ENCODE measurements around the gene ZGLP1. TPM values are rescaled to one million over a fixed set of nuclear protein-coding genes. Genes with fewer than 3 reads are reported as not detected.

The ZGLP1 gene
- total and polyA plus RNA-seq, 8 donors = 2.8 to 11.9 (median 6.9) TPM

DNA sequence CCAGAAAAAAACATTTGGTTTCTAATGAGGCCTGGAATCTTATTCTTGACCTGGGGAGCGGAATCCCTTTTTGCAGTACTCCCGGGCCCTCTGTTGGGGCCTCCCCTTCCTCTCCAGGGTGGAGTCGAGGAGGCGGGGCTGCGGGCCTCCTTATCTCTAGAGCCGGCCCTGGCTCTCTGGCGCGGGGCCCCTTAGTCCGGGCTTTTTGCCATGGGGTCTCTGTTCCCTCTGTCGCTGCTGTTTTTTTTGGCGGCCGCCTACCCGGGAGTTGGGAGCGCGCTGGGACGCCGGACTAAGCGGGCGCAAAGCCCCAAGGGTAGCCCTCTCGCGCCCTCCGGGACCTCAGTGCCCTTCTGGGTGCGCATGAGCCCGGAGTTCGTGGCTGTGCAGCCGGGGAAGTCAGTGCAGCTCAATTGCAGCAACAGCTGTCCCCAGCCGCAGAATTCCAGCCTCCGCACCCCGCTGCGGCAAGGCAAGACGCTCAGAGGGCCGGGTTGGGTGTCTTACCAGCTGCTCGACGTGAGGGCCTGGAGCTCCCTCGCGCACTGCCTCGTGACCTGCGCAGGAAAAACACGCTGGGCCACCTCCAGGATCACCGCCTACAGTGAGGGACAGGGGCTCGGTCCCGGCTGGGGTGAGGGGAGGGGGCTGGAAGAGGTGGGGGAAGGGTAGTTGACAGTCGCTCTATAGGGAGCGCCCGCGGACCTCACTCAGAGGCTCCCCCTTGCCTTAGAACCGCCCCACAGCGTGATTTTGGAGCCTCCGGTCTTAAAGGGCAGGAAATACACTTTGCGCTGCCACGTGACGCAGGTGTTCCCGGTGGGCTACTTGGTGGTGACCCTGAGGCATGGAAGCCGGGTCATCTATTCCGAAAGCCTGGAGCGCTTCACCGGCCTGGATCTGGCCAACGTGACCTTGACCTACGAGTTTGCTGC is 22.5 kb downstream of the ZGLP1 start, which contains the start of gene ICAM4:
ICAM4 (plus strand) TSS at position 153 of the 935 bp plus-strand sequence; CDS start at position 211, 58 bp downstream.
- DNase-seq (peak; percentile 85 to 96 (median 90)), ATAC-seq (peak; percentile 51)
- peak within 1 kb of the TSS; percentile 64 to 77 for H3K27ac ChIP-seq
- H3K4me1 ChIP-seq = peaks cover 47 to 99% of the 10 kb centered on the region in 2 donors
- no peaks in the 10 kb centered on the region for H3K9me3 ChIP-seq
- TF ChIP-seq, protein P1, sequence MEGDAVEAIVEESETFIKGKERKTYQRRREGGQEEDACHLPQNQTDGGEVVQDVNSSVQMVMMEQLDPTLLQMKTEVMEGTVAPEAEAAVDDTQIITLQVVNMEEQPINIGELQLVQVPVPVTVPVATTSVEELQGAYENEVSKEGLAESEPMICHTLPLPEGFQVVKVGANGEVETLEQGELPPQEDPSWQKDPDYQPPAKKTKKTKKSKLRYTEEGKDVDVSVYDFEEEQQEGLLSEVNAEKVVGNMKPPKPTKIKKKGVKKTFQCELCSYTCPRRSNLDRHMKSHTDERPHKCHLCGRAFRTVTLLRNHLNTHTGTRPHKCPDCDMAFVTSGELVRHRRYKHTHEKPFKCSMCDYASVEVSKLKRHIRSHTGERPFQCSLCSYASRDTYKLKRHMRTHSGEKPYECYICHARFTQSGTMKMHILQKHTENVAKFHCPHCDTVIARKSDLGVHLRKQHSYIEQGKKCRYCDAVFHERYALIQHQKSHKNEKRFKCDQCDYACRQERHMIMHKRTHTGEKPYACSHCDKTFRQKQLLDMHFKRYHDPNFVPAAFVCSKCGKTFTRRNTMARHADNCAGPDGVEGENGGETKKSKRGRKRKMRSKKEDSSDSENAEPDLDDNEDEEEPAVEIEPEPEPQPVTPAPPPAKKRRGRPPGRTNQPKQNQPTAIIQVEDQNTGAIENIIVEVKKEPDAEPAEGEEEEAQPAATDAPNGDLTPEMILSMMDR (IDR thresholded peaks at IDR 0.05) = no peak
- peaks cover 0 to 43% of the 10 kb centered on the region in 2 donors for H3K36me3 ChIP-seq
- peaks cover 9 to 49% of the 10 kb centered on the region in 2 donors for H3K27me3 ChIP-seq
- intact Hi-C loops (cut with DNase I) = no loop called here
- peak within 1 kb of the TSS in 1 of 2 donors; percentile 29 for H3K4me3 ChIP-seq

- Histone ChIP-seq H3K36me3 (peaks cover 0 to 59% of the 10 kb centered on the region in 2 donors), H3K9me3 (no peaks in the 10 kb centered on the region), H3K27ac (peak overlapping the region; percentile 64 to 77), H3K4me1 (peaks cover 32 to 95% of the 10 kb centered on the region in 2 donors), H3K27me3 (peaks cover 0 to 32% of the 10 kb centered on the region in 2 donors), H3K4me3 (no peak overlapping the region)
- DNase-seq (no peak), ATAC-seq (no peak)
- intact Hi-C loops (cut with DNase I) = no loop called here
- TF ChIP-seq, protein P1 (IDR thresholded peaks at IDR 0.05) = no peak
Measured at GRCh38 chr19:10285393-10285792, 24.2 kb downstream of the ZGLP1 start.

GRCh38 chr19:10284960-10285278 is 24.7 kb downstream of the ZGLP1 start:
- no peak for ATAC-seq
- Histone ChIP-seq H3K4me3 (no peak overlapping the region), H3K4me1 (peaks cover 27 to 95% of the 10 kb centered on the region in 2 donors), H3K27me3 (peaks cover 0 to 28% of the 10 kb centered on the region in 2 donors), H3K27ac (peak overlapping the region; percentile 7 to 18), H3K36me3 (peaks cover 0 to 64% of the 10 kb centered on the region in 2 donors), H3K9me3 (no peaks in the 10 kb centered on the region)
- TF ChIP-seq, protein P1 (IDR thresholded peaks at IDR 0.05) = no peak
- no peak for DNase-seq
- intact Hi-C loops (cut with DNase I) = no loop called here

- Histone ChIP-seq H3K4me3 (no peak overlapping the region), H3K27ac (peak overlapping the region; percentile 53 to 59), H3K36me3 (peaks cover 0 to 70% of the 10 kb centered on the region in 2 donors), H3K27me3 (peaks cover 0 to 21% of the 10 kb centered on the region in 2 donors), H3K4me1 (peaks cover 21 to 95% of the 10 kb centered on the region in 2 donors), H3K9me3 (no peaks in the 10 kb centered on the region)
- intact Hi-C loops (cut with DNase I) = no loop called here
- ATAC-seq (no peak), DNase-seq (no peak)
- TF ChIP-seq, protein P1 (IDR thresholded peaks at IDR 0.05) = no peak
Measured at GRCh38 chr19:10284065-10284959, 25.3 kb downstream of the ZGLP1 start.
